Fibroblast of the aortic adventitia (primary cell): ENCODE measurements around the gene SH3BP1. TPM values are rescaled to one million over a fixed set of nuclear protein-coding genes. Genes with fewer than 3 reads are reported as not detected.
"Not testable (repeated sequence)": the region's sequence is repeated elsewhere in the genome, so short reads cannot be mapped to it uniquely, and the experiment has no call there.

Experiments used
- DNase-seq: peaks from one replicate; pipeline ENCODE4 v3.0.0-alpha.2; 2010; ENCODE audit warnings: low read depth
- H3K4me3 ChIP-seq: 2 replicates; pipeline ENCODE4 v1.5.1; 2011; ENCODE audit warnings: low read depth, mild to moderate bottlenecking, control low read depth, low read length, moderate library complexity
- total RNA-seq: library from RNA; depleted of rRNA; stranded (reverse); fragments of >200 nt; gene quantifications from 2 replicates; pipeline ENCODE4 v1.2.3, GENCODE V29; 2012; ENCODE audit warnings: low replicate concordance
- TF ChIP-seq, protein P1 (sequence below): IDR thresholded peaks from 2 replicates; pipeline ENCODE4 v1.5.1; 2011; ENCODE audit warnings: mild to moderate bottlenecking, low read length, control low read depth, inconsistent platforms; ENCODE audit not compliant: insufficient read depth

SH3BP1 gene
- total RNA-seq, 1 donor = 4.6 TPM

DNA sequence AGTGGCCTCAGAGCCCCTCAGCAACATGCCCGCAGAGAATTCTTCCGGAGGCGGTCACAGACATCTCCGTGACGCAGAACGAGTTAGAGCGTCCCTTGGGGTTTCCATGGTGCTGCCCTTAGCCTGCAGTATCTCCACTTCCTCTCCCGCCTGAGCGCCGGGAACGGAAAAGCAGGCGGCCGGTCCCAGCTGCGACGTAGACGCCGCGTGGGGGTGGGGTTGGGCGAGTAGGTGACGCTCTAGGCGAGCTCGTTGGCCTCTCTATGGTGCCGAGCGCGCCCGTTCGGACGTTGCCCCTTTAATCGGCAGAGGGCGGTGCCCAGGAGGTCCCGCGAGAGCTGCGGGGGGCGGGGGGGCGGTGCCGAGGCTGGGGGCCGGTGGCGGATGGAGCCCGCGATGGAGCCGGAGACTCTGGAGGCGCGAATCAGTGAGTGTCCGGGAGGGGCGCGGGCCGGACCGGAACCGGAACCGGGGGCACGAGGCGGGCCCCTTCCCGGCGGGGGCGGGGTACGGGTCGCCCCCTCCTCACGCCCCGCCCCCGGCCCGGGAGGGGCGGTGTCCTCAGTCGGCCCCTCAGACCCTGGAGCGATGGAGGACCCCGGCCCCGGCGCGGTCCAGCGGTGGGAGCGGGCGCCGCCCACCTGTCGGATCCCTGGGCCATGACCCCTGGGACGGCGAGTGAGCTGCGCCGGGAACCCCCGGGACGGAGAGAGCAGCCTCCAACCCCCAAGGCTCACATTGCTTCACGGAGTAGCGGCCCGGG is 30.8 kb upstream of the SH3BP1 start, which contains the start of gene GGA1:
GGA1 (plus strand) TSS at position 358 of the 763 bp plus-strand sequence; CDS start at position 385, 27 bp downstream.
- H3K4me3 ChIP-seq = peak within 1 kb of the TSS; percentile 85
- TF ChIP-seq, protein P1, sequence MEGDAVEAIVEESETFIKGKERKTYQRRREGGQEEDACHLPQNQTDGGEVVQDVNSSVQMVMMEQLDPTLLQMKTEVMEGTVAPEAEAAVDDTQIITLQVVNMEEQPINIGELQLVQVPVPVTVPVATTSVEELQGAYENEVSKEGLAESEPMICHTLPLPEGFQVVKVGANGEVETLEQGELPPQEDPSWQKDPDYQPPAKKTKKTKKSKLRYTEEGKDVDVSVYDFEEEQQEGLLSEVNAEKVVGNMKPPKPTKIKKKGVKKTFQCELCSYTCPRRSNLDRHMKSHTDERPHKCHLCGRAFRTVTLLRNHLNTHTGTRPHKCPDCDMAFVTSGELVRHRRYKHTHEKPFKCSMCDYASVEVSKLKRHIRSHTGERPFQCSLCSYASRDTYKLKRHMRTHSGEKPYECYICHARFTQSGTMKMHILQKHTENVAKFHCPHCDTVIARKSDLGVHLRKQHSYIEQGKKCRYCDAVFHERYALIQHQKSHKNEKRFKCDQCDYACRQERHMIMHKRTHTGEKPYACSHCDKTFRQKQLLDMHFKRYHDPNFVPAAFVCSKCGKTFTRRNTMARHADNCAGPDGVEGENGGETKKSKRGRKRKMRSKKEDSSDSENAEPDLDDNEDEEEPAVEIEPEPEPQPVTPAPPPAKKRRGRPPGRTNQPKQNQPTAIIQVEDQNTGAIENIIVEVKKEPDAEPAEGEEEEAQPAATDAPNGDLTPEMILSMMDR = no peak
- DNase-seq = peak; percentile 98

- H3K4me3 ChIP-seq = peak overlapping the region; percentile 85
- TF ChIP-seq, protein P1 = no peak
- DNase-seq = peak; percentile 20
Measured at GRCh38 chr22:37609240-37610152, 30.0 kb upstream of the SH3BP1 start.

- H3K4me3 ChIP-seq = peak overlapping the region; percentile 85
- not testable (repeated sequence) for DNase-seq
Measured at GRCh38 chr22:37610153-37610475, 29.4 kb upstream of the SH3BP1 start.

DNA sequence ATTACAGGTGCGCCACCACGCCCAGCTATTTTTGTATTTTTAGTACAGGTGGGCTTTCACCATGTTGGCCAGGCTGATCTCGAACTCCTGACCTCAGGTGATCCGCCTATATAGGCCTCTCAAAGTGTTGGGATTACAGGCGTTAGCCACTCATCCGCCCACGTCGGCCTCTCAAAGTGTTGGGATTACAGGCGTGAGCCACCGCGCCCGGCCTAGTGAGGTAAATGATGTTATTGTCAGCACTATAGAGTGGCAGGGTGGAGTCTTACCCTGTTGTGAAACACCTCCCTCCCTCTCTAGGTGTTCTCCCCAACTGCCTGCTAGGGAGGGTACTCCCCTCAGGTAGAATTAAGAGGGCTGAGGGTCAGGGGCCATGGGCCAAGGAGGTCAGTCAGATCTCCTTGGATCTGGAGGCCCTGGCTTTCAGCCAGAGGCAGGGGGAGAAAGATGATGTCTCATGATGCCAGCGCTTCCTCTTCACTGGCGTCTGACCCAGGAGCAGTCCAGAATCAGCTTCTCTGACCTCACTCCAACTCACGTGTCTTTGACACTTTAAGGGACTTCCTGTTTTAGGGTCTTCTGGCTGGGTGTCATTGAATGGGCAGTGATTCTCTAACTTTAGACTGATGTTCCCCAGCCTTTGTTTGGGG is 28.9 kb upstream of the SH3BP1 start:
- TF ChIP-seq, protein P1 = no peak
- H3K4me3 ChIP-seq = peak overlapping the region; percentile 6
- DNase-seq = no peak

- DNase-seq = no peak
- H3K4me3 ChIP-seq = no peak overlapping the region
- TF ChIP-seq, protein P1 = no peak
Measured at GRCh38 chr22:37611207-37611606, 28.3 kb upstream of the SH3BP1 start.

DNA sequence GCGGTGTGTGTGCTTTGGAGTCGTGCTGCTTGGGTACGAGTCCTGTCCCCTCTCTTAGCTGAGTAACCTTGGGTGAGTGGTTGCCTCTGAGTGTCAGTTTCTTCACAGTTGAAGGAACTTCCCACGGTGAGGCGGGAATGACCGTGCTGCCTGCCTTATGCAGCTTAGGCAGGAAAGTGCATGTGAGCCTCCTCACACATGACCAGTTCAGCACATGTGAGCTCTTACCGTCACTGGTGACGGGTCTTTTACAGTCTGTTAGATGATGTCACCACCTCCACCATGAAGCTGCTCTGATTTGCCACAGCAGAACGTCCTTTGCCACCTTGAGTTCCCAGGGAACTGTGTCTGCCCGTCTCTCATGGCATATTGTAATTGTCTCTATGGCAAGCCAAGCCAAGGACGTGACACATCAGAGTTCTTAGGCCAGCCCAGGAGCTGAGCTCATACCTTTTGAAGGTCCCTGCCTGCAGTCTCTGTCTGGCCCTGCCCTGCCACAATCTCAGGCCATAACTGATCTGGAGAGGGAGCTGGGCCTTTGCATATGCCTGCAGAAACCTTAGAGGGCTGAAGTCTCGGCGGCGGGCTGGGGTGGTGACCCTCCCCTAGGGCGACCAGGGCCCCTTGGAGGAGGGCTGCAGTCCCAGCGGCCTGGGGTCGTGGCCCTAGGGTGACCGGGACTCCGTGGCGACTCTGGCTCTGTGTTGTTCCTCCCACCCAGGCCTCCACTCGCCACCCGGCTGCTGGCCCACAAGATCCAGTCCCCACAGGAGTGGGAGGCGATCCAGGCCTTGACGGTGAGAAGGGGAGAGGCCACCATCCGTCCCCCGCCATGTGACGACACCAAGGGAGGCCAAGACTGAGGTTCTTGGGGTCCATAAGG is 23.0 kb upstream of the SH3BP1 start:
- H3K4me3 ChIP-seq = no peak overlapping the region
- no peak for DNase-seq

More for the DNA sequence above, 23.0 kb upstream of the SH3BP1 start:
- TF ChIP-seq, protein P1 = no peak
